Measurements from ENCODE around the gene RBM19. TPM values are rescaled to one million over a fixed set of nuclear protein-coding genes. Genes with fewer than 3 reads are reported as not detected.

RBM19 gene
- total RNA-seq (34.0 and 34.4 TPM in 2 replicates), polyA plus RNA-seq (13.2 and 15.2 TPM in 2 replicates), polyA minus RNA-seq (20.0 and 21.5 TPM in 2 replicates), Bru-seq, nascent RNA (percentile 60 among the genes with signal in this experiment), BruChase-seq, experiment 1, labeled RNA remaining after a 6-hour chase (percentile 63 among the genes with signal in this experiment), BruChase-seq, experiment 2, labeled RNA remaining after a 2-hour chase (percentile 59 among the genes with signal in this experiment)
- 13.0 and 13.2 TPM in 2 replicates for polyA plus RNA-seq (2011; cell fraction: cytosol; rRNA removed)
- polyA plus RNA-seq (2011; cell fraction: nucleus; rRNA removed) = 53.5 and 55.4 TPM in 2 replicates
- 23.1 and 23.7 TPM in 2 replicates for polyA plus RNA-seq (2012)
- polyA minus RNA-seq (2011; cell fraction: cytosol; rRNA and poly(A)+ RNA removed) = 7.4 TPM
- 19.7 and 25.0 TPM in 2 replicates for polyA minus RNA-seq (2011; cell fraction: nucleus; rRNA and poly(A)+ RNA removed)
- long read RNA-seq, full-length matches to known transcripts = 50 of 83 reads
- long read RNA-seq, partial matches to known transcripts = 11 of 83 reads
- long read RNA-seq, other reads (novel, unspliced or antisense) = 22 of 83 reads

- intact Hi-C loops (cut with micrococcal nuclease) = loop anchor here (1.0 kb wide), 1 partner anchor 542 kb away; no protein-coding TSS in a partner anchor
- peak; percentile 98 for DNase-seq (ENCODE audit: low read depth, low spot score)
- BruUV-seq (replicated peaks) = no TSS peak
- Histone ChIP-seq H3K27me3 (ENCODE audit: control insufficient read depth in 2 of 2, insufficient read depth in 2 of 2, low read length in 2 of 2) (peaks cover 0 to 2% of the 10 kb centered on the region in 2 experiments), H3K4me3 (replicated peaks in 1 of 3; ENCODE audit: insufficient read depth in 1 of 3, low read depth in 1 of 3, low read length in 3 of 3) (peak within 1 kb of the TSS; percentile 54 to 85 (median 84)), H3K79me2 (ENCODE audit: control insufficient read depth, insufficient read depth, low read length) (peaks cover 20% of the 10 kb centered on the region), H3K9ac (replicated peaks; ENCODE audit: extremely low read depth, insufficient read depth, low read length) (peak within 1 kb of the TSS; percentile 69), H3K27ac (ENCODE audit: insufficient read depth, low read depth, low read length) (peak within 1 kb of the TSS; percentile 32), H3K4me2 (ENCODE audit: insufficient read depth, low read length) (peak within 1 kb of the TSS; percentile 89), H3K9me3 (replicated peaks; ENCODE audit: control insufficient read depth, insufficient read depth, low read length) (no peaks in the 10 kb centered on the region), H3K36me3 (ENCODE audit: control insufficient read depth in 2 of 2, extremely low read depth in 1 of 2, insufficient read depth in 2 of 2, low read length in 2 of 2) (peaks cover 6 to 7% of the 10 kb centered on the region in 2 experiments), H4K20me1 (replicated peaks; ENCODE audit: control insufficient read depth, extremely low read depth, insufficient read depth, low read length) (no peaks in the 10 kb centered on the region), H2AFZ (ENCODE audit: low read depth, low read length) (peak within 1 kb of the TSS; percentile 98), H3K9me1 (replicated peaks; ENCODE audit: control insufficient read depth, extremely low read depth, insufficient read depth, low read length) (no peaks in the 10 kb centered on the region), H3K4me1 (ENCODE audit: control insufficient read depth, extremely low read depth, insufficient read depth, low read length) (peaks cover 12% of the 10 kb centered on the region)
- TF ChIP-seq CTCF (IDR thresholded peaks at IDR 0.05; ENCODE audit: extremely low read depth in 1 of 2, insufficient read depth in 1 of 2, low read depth in 1 of 2, low read length in 2 of 2) = peak; percentile 94 to 96
- peak; percentile 97 for TF ChIP-seq MAX (IDR thresholded peaks at IDR 0.05; ENCODE audit: insufficient read depth, insufficient read length)
- TF ChIP-seq JUN (IDR thresholded peaks at IDR 0.05; ENCODE audit: borderline replicate concordance, insufficient read depth, insufficient read length, low read depth) = no peak
- peak; percentile 82 for TF ChIP-seq POLR2A (IDR thresholded peaks at IDR 0.05; ENCODE audit: low read depth, low read length)
- peak; percentile 69 for TF ChIP-seq POLR2AphosphoS5 (IDR thresholded peaks at IDR 0.05; ENCODE audit: insufficient read depth, low read depth, low read length)
- ChIA-PET CTCF (interaction anchor here (0.6 to 3.0 kb wide), 12 partner anchors 11 to 1986 kb away, joined by 3 to 37 read pairs (median 4); no protein-coding TSS in a partner anchor), POLR2A (no interaction called here)
- FAIRE-seq = peak; percentile 97
- dilution Hi-C loops (cut with MboI; ENCODE audit: extremely low pct_ligation_motif_present, low sequenced_read_pairs) = no loop called here
These were observed at the start of gene RBM19 for GRCh38 chr12:113965951-113966797. Gene RBM19 (minus strand): TSS chr12:113966325. CDS start chr12:113966227, 98 bp downstream.

Data from endothelial cell of umbilical vein (primary cell).